KBM-7 (cell line): ENCODE results near the gene YAF2.
A peak's percentile ranks its signal among the peaks of the same experiment; 100 is the strongest.
"Not testable (repeated sequence)": the region's sequence is repeated elsewhere in the genome, so short reads cannot be mapped to it uniquely, and the experiment has no call there.

Experiments used
- DNase-seq: peaks from one replicate; pipeline ENCODE4 v3.0.0-alpha.2; 2015
- in situ Hi-C: fragments of 300-500 bp; cut with MboI; formaldehyde crosslinking; loops from 2 replicates; pipeline ENCODE4 v1.14.3; 2020; ENCODE audit warnings: low sequenced_read_pairs, low pct_unique_long_range_greater_than_20kb, mixed read lengths

YAF2 gene

DNA sequence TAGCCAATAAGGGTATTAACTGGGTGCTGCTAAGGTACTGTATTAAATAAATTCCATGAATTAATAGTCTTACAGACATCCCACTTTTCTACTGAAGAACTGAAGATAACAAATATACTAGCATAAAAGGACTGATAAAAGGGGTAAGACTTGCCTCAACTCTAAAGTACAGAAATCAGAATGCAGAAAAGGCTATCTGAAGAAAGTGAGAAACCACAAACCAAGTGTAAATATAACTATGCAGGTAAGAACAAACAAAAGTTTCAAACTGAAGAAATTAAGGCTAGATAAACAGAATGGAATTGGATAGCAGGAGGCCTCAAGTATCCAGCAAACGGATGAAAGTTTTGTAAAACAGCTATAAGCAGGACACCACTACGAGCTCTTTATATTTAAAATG, 29.5 kb downstream of the YAF2 start:
- no peak for DNase-seq
- in situ Hi-C loops = no loop called here

- no peak for DNase-seq
- in situ Hi-C loops = no loop called here
Measured at GRCh38 chr12:42204819-42205218, 33.2 kb downstream of the YAF2 start.

GRCh38 chr12:42204362-42204761, 33.7 kb downstream of the YAF2 start:
- in situ Hi-C loops = no loop called here

GRCh38 chr12:42201063-42201462, 37.0 kb downstream of the YAF2 start:
- no peak for DNase-seq

More at GRCh38 chr12:42204362-42204761, 33.7 kb downstream of the YAF2 start:
- DNase-seq = no peak

GRCh38 chr12:42199007-42199406, 39.0 kb downstream of the YAF2 start:
- DNase-seq = no peak
- in situ Hi-C loops = no loop called here

More at GRCh38 chr12:42201063-42201462, 37.0 kb downstream of the YAF2 start:
- in situ Hi-C loops = no loop called here

DNA sequence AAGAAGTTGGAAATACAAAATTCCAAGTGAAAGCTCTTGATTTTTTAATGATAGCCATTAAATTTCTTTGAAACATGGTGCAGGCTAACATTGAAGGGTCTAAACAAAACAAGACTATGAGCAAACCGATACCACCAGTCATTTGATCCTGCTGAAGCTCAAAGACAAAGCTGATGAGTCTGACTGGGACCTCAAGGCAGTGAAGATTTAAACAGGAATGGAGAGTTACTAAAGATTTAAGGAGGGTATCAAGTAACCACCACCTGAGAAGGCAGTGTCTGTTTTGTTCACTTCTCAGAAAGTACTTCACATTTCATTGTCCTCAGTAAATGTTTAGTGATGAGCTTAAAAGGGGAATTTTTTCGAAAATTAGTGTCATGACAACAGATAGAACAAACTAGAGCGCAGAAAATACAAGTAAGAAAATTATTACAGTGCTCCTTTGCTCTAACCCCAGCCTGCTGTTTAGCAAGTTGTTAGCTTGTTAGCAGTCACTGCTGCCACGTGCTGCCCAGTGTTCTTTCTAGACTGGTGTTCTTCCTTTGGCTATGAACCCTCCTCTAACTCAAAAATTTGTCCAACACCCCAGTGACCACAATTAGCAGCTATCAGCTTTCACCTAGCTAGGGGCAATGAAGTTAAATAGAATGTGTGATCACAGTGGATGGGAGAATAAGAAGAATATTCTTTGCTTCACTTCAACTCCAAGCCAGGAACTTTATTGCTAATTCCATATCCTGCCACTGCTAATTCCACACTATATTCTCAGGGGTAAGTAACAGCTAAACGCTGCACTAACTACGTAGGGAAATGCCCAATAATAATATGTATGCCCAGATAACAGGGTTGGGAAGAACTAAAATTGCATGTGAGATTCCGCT, 41.1 kb downstream of the YAF2 start:
- DNase-seq = no peak
- in situ Hi-C loops = no loop called here

DNA sequence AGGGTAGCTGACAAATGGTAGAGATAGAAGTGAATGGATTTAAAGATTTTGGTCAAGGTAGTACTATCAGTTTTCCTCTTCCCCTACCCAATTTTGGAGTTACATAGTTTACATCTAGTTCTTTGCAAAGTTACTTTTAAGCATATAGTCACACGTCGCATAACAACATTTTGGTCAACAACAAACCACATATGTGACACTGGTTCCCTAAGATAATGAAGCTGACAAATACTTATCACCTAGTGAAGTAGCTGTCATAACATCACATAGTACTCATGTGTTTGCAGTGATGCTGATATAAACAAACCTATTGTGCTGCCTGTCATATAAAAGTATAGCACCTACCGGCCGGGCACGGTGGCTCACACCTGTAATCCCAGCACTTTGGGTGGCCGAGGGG, 45.4 kb downstream of the YAF2 start:
- no peak for DNase-seq
- in situ Hi-C loops = no loop called here

GRCh38 chr12:42192258-42192657, 45.8 kb downstream of the YAF2 start:
- in situ Hi-C loops = no loop called here
- no peak for DNase-seq

DNA sequence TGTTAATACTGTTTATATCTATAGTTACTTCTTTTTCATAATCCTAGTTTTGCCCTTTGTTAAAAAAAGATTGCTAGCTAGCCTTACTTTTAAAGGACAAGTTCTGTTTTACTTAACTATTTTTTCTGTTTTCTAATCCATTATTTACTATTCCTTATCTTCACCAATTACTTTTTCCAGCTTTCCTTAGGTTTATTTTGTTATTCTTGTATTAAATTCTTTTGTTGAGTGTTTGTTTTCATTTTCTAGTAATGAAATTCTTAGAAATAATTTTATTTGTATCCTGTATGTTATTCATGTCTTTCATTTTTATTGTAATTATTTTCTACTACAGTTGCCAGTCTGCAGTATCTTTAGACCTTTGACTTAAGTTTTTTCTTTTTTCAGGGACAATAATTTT, 47.7 kb downstream of the YAF2 start:
- DNase-seq = no peak
- in situ Hi-C loops = no loop called here

- DNase-seq, in situ Hi-C loops: not testable (repeated sequence)
Measured at GRCh38 chr12:42188275-42188674, 49.8 kb downstream of the YAF2 start.

- DNase-seq = no peak
- in situ Hi-C loops = no loop called here
Measured at GRCh38 chr12:42187799-42188198, 50.2 kb downstream of the YAF2 start.

- in situ Hi-C loops = no loop called here
- DNase-seq = no peak
Measured at GRCh38 chr12:42186793-42187192, 51.3 kb downstream of the YAF2 start.

DNA sequence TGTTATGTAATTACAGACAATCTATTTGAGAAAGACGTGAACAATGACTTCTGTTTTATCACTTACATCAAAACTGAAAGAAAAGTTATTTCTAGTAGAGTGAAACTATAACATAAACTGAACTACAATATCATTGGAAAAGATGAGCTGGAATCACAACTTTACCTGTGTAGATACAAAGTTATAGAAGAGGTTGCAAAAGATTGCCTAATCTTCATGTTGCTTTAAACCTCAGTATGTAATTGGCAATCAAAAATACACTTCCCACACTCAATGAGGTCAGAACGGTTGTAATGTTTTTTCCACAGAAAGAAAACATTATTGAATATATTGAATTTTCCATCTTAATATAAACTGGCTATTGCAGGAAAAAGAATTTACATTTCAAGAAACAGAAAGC, 55.7 kb downstream of the YAF2 start:
- no peak for DNase-seq
- in situ Hi-C loops = no loop called here

DNA sequence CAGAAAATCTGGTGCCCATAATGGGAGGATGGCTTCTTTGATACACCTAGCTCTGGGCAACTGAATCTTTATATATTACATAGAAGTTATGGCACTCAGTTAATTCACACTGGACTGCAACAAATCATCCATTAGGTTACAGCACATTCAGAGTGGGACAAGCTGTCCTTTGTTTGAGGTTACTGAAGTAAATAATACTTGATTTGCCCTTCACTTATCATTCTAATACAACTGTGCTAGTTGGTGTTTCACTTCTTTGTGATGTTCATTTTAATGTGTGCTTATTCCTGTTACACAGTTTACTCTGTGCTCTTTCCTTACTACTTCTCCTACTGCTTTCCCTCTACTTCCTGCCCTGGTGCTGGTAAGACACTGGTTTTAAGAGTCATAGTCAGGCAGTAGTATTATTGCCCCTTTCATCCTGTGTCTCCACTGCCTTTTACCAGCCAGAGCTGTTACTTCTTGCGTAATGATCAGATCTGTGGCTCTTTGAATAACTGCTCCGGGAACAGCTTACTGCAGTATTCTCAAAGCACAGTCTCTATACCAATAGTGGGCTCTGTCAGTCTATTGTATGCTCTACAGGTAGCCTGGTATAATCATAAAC, 57.0 kb downstream of the YAF2 start:
- peak; percentile 58 for DNase-seq

DNA sequence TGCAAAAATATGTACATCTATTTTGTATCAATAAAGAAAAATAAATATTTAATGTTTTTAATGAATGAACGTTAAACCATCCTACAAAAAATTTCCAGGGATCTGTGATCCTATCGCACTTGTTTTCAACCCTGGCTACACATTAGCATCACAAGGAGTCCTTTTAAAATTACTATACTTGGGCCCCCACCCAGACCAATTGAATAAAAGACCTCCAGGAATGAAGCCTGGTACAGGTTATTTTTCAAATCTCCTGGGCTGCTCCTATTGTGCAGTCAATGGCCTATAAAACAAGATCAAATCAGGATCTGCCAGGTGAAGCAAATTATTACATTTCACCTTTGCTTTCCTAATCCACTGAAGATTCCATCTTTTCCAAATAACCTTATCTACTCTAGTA, 59.9 kb downstream of the YAF2 start:
- DNase-seq = no peak
- in situ Hi-C loops = no loop called here

More for the DNA sequence above, 57.0 kb downstream of the YAF2 start:
- in situ Hi-C loops = no loop called here

- no peak for DNase-seq
- in situ Hi-C loops = no loop called here
Measured at GRCh38 chr12:42174978-42175377, 63.1 kb downstream of the YAF2 start.

DNA sequence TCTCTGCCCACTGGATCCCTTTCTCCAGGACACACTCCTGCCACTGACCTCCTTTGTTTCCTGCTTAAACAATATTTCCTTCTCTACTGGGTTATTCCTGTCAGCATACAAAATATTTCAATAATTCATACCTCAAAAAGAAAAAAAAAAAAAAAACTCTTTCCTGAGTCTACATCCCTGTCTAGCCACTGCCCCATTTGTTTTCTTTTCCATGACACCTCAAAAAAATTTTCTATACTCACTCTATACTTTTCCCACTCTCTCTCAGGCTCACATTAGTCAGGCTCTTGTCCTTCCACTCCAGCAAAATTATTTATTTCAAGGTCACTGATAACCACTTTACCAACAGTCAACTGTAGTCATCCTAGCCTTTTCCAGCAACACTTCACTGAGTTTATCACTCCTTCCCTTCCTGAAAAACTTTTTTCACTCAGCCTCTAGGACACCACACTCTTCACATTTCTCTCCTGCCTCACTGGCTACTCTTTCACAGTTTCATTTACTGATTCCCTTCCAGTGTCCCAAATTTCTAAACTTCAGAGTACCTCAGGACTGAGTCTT, 64.0 kb downstream of the YAF2 start:
- in situ Hi-C loops = no loop called here
- no peak for DNase-seq

- in situ Hi-C loops = no loop called here
- DNase-seq = peak; percentile 49
Measured at GRCh38 chr12:42172441-42173210, 65.4 kb downstream of the YAF2 start.

DNA sequence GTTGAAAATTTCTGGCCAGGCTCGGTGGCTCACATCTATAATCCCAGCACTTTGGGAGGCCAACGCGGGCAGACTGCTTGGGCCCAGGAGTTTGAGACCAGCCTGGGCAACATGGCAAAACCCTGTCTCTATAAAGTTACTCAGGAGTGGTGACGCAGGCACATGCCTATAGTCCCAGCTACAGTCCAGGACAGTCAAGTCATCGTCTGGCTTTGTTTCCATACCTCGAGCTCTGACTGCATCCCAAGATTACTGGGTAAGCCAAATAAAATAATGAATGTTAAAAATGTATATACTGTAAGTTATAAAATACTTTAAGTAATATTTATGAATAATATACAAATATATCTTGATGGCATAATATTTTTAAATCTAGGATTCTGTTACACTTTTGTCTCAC, 70.3 kb downstream of the YAF2 start:
- no peak for DNase-seq
- in situ Hi-C loops = no loop called here

GRCh38 chr12:42166501-42166900, 71.5 kb downstream of the YAF2 start:
- in situ Hi-C loops = no loop called here
- no peak for DNase-seq
